HG02571 (cell line): ENCODE results near the gene TBC1D14.

Source experiments
- ATAC-seq: cut with Tn5 transposase; IDR thresholded peaks from one replicate; pipeline ENCODE4 v1.9.1; 2021; ENCODE audit warnings: mild to moderate bottlenecking, moderate library complexity; ENCODE audit not compliant: unreplicated experiment

TBC1D14 gene

GRCh38 chr4:7016086-7016485, 106.5 kb downstream of the TBC1D14 start:
- no peak for ATAC-seq

- ATAC-seq, result no peak
These were observed 106.9 kb downstream of the TBC1D14 start for GRCh38 chr4:7016512-7016911.

GRCh38 chr4:7017446-7018048, 107.9 kb downstream of the TBC1D14 start:
- ATAC-seq, result no peak

- ATAC-seq, result no peak
These were observed 108.7 kb downstream of the TBC1D14 start for GRCh38 chr4:7018281-7018680.

GRCh38 chr4:7019367-7019766, 109.7 kb downstream of the TBC1D14 start:
- no peak for ATAC-seq

GRCh38 chr4:7020290-7020689, 110.7 kb downstream of the TBC1D14 start:
- ATAC-seq, result no peak

- ATAC-seq, result no peak
These were observed 111.2 kb downstream of the TBC1D14 start for GRCh38 chr4:7020856-7021255.

GRCh38 chr4:7021355-7021754, 111.7 kb downstream of the TBC1D14 start:
- no peak for ATAC-seq

- no peak for ATAC-seq
These were observed 112.5 kb downstream of the TBC1D14 start for GRCh38 chr4:7021930-7022664.

GRCh38 chr4:7023486-7023885, 113.9 kb downstream of the TBC1D14 start:
- ATAC-seq, result no peak

- ATAC-seq, result no peak
These were observed 114.3 kb downstream of the TBC1D14 start for GRCh38 chr4:7023901-7024300.

- no peak for ATAC-seq
These were observed 114.8 kb downstream of the TBC1D14 start for GRCh38 chr4:7024336-7024890.

GRCh38 chr4:7025040-7025602, 115.5 kb downstream of the TBC1D14 start:
- ATAC-seq, result no peak

- ATAC-seq, result no peak
These were observed 116.5 kb downstream of the TBC1D14 start for GRCh38 chr4:7026107-7026506.

- no peak for ATAC-seq
These were observed 117.7 kb downstream of the TBC1D14 start for GRCh38 chr4:7027284-7027683.

GRCh38 chr4:7027913-7028312, 118.3 kb downstream of the TBC1D14 start:
- ATAC-seq, result no peak

GRCh38 chr4:7029212-7029611, 119.6 kb downstream of the TBC1D14 start:
- ATAC-seq, result no peak

- ATAC-seq, result no peak
These were observed 120.3 kb downstream of the TBC1D14 start for GRCh38 chr4:7029921-7030320.

GRCh38 chr4:7030856-7031255, 121.2 kb downstream of the TBC1D14 start:
- no peak for ATAC-seq

GRCh38 chr4:7031558-7032449, 122.2 kb downstream of the TBC1D14 start:
- no peak for ATAC-seq

- ATAC-seq, result no peak
These were observed 123.0 kb downstream of the TBC1D14 start for GRCh38 chr4:7032596-7032995.
